Endodermal cell (in vitro differentiated cells): ENCODE data around the gene C6orf62. TPM values are rescaled to one million over a fixed set of nuclear protein-coding genes. Genes with fewer than 3 reads are reported as not detected.

ENCODE experiments used
- DNase-seq: peaks from one replicate; pipeline ENCODE4 v3.0.0-alpha.2; 2017
- H3K27ac ChIP-seq: 2 replicates; pipeline ENCODE4 v1.5.1; 2013; ENCODE audit warnings: mild to moderate bottlenecking, low read depth, low read length, moderate library complexity
- H3K27me3 ChIP-seq: 2 replicates; pipeline ENCODE4 v1.6.1; 2013; ENCODE audit warnings: mild to moderate bottlenecking, low read length, moderate library complexity; ENCODE audit not compliant: insufficient read depth, control insufficient read depth, poor library complexity, severe bottlenecking
- H3K36me3 ChIP-seq: 2 replicates; pipeline ENCODE4 v1.7.0; 2013; ENCODE audit warnings: mild to moderate bottlenecking, low read length, moderate library complexity; ENCODE audit not compliant: control insufficient read depth, insufficient read depth
- H3K4me1 ChIP-seq: one replicate; pipeline ENCODE4 v1.7.0; 2013; ENCODE audit warnings: low read length; ENCODE audit not compliant: control insufficient read depth, insufficient read depth
- H3K4me3 ChIP-seq: 2 replicates; pipeline ENCODE4 v1.5.1; 2013; ENCODE audit warnings: mild to moderate bottlenecking, low read length, moderate library complexity
- H3K9ac ChIP-seq: 2 replicates; pipeline ENCODE4 v1.6.1; 2013; ENCODE audit warnings: mild to moderate bottlenecking, low read length, moderate library complexity; ENCODE audit not compliant: poor library complexity, severe bottlenecking; ENCODE audit errors: extremely low read depth
- H3K9me3 ChIP-seq: 2 replicates; pipeline ENCODE4 v1.6.1; 2013; ENCODE audit warnings: mild to moderate bottlenecking, low read length, moderate library complexity; ENCODE audit not compliant: control insufficient read depth
- H3K27ac Mint-ChIP-seq: 2 replicates; pipeline ENCODE4 v1.8.0; 2020; ENCODE audit warnings: mixed read lengths
- H3K27me3 Mint-ChIP-seq: 2 replicates; pipeline ENCODE4 v1.8.0; 2021; ENCODE audit warnings: mild to moderate bottlenecking, mixed read lengths; ENCODE audit not compliant: insufficient read depth
- H3K36me3 Mint-ChIP-seq: 2 replicates; pipeline ENCODE4 v1.8.0; 2020; ENCODE audit warnings: low read depth, mixed read lengths
- H3K4me1 Mint-ChIP-seq: 2 replicates; pipeline ENCODE4 v1.8.0; 2020; ENCODE audit warnings: mixed read lengths
- H3K4me3 Mint-ChIP-seq: 2 replicates; pipeline ENCODE4 v1.8.0; 2020; ENCODE audit warnings: mild to moderate bottlenecking, moderate library complexity, mixed read lengths
- H3K9me3 Mint-ChIP-seq: 2 replicates; pipeline ENCODE4 v1.8.0; 2020; ENCODE audit warnings: mild to moderate bottlenecking, mixed read lengths
- CTCF ChIP-seq: fragments of 200-600 bp; sonication (generic); conservative IDR thresholded peaks from 2 replicates; pipeline ENCODE4 v1.5.0; 2021; ENCODE audit warnings: antibody characterized with exemption, mild to moderate bottlenecking
- WGBS, 2 experiments: methylation state at CpG; one replicate each; pipeline versions ENCODE4 v1.1.5 to v1.1.7; 2013; ENCODE audit warnings: missing lambda C conversion rate in 2 of 2, mixed read lengths in 1 of 2; ENCODE audit not compliant: insufficient coverage in 1 of 2, insufficient read length in 1 of 2; 5-methylcytosine and 5-hydroxymethylcytosine counted together
- total RNA-seq, 2 donors: library from RNA; stranded (reverse); fragmentation: NEBNext Ultra II Directional in 1 of 2; extraction: Animal tissue kit (Norgen Biotek cat#: 25700) in 1 of 2; gene quantifications; 2 replicates in 1 of 2; 3 replicates in 1 of 2; pipeline ENCODE4 v1.2.1, GENCODE V29; 2021

C6orf62 gene
- total RNA-seq, 2 donors from 2014 or later: 106 to 120 TPM

GRCh38 chr6:24666641-24667377 is 52.1 kb downstream of the C6orf62 start, which contains the start of the genes ACOT13 and TDP2:
ACOT13 (plus strand) TSS chr6:24667077; CDS start chr6:24667264, 187 bp downstream.
TDP2 (minus strand) TSS chr6:24666899; CDS start chr6:24666862, 37 bp downstream.
- WGBS, 2 experiments: 0 to 1% methylated on average over 30 to 62 of the region's 62 CpGs
- peaks cover 56% of the 10 kb centered on the region for H3K36me3 Mint-ChIP-seq
- peaks cover 42% of the 10 kb centered on the region for H3K9me3 Mint-ChIP-seq
- Histone ChIP-seq H3K36me3 (peaks cover 25% of the 10 kb centered on the region), H3K27ac (peak within 1 kb of the TSS; percentile 91), H3K27me3 (no peaks in the 10 kb centered on the region), H3K4me1 (no peaks in the 10 kb centered on the region), H3K9me3 (peaks cover 43% of the 10 kb centered on the region), H3K9ac (peak within 1 kb of the TSS; percentile 89), H3K4me3 (peak within 1 kb of the TSS; percentile 99)
- TF ChIP-seq CTCF: peak; percentile 81
- peak within 1 kb of the TSS; percentile 97 for H3K27ac Mint-ChIP-seq
- DNase-seq: peak; percentile 99
- H3K4me3 Mint-ChIP-seq: peak within 1 kb of the TSS; percentile 87
- H3K4me1 Mint-ChIP-seq: peaks cover 32% of the 10 kb centered on the region
- H3K27me3 Mint-ChIP-seq: no peaks in the 10 kb centered on the region

GRCh38 chr6:24666097-24666640 is 52.8 kb downstream of the C6orf62 start:
- DNase-seq: no peak
- H3K27me3 Mint-ChIP-seq: no peaks in the 10 kb centered on the region
- WGBS, 2 experiments: 1% methylated on average over 14 to 26 of the region's 26 CpGs

More at GRCh38 chr6:24666097-24666640, 52.8 kb downstream of the C6orf62 start:
- peaks cover 35% of the 10 kb centered on the region for H3K4me1 Mint-ChIP-seq
- Histone ChIP-seq H3K4me3 (peak overlapping the region; percentile 99), H3K36me3 (peaks cover 30% of the 10 kb centered on the region), H3K4me1 (no peaks in the 10 kb centered on the region), H3K27ac (peak overlapping the region; percentile 40), H3K9me3 (peaks cover 37% of the 10 kb centered on the region), H3K9ac (peak overlapping the region; percentile 71), H3K27me3 (no peaks in the 10 kb centered on the region)
- H3K9me3 Mint-ChIP-seq: peaks cover 35% of the 10 kb centered on the region
- peaks cover 57% of the 10 kb centered on the region for H3K36me3 Mint-ChIP-seq
- H3K27ac Mint-ChIP-seq: peak overlapping the region; percentile 97
- H3K4me3 Mint-ChIP-seq: peak overlapping the region; percentile 87
- TF ChIP-seq CTCF: no peak
